Suprapubic skin (tissue), 3 donors: Measurements from ENCODE around the gene FKBP5.

Experiments used
- EP300 ChIP-seq: sonication (generic); formaldehyde crosslinking; IDR thresholded peaks from one replicate; pipeline ENCODE4 v1.6.1; 2017; ENCODE audit warnings: antibody characterized with exemption
- TF ChIP-seq, protein P1 (sequence below), 2 donors: fragments of 200-600 bp in 1 of 2; fragments of 450-650 bp in 1 of 2; sonication (generic) in 1 of 2; IDR thresholded peaks; one replicate each; pipeline ENCODE4 v1.5.1; 2016 to 2019; ENCODE audit warnings: antibody characterized with exemption in 2 of 2, mild to moderate bottlenecking in 1 of 2, moderate library complexity in 1 of 2

DNA sequence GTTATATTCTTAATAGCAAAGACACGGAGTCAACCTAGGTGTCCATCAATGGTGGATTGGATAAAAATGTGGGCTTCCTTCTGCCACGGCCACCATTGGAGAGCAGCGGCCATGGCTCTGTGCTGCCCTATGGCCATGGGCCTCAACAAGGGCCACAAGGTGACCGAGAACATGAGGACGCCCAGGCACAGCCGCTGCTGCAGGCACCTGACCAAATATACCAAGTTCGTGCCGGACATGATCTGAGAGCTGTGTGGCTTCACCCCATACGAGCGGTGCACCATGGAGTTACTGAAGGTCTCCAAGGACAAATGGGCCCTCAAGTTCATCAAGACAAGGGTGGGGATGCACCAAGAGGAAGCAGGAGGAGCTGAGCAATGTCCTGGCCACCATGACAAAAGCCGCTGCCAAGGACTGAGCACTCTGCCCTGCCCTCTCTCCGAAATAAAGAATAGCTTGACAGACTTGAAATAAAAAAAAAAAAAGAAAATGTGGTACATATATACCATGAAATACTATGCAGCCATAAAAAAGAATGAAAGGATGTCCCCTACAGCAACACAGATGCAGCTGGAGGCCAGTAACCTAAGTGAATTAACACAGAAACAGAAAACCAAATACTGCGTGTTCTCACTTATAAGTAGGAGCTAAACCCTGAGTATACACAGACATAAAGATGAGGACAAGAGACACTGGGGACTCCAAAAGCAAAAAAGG, 81.0 kb downstream of the FKBP5 start:
- no peak for TF ChIP-seq EP300
- TF ChIP-seq, protein P1, sequence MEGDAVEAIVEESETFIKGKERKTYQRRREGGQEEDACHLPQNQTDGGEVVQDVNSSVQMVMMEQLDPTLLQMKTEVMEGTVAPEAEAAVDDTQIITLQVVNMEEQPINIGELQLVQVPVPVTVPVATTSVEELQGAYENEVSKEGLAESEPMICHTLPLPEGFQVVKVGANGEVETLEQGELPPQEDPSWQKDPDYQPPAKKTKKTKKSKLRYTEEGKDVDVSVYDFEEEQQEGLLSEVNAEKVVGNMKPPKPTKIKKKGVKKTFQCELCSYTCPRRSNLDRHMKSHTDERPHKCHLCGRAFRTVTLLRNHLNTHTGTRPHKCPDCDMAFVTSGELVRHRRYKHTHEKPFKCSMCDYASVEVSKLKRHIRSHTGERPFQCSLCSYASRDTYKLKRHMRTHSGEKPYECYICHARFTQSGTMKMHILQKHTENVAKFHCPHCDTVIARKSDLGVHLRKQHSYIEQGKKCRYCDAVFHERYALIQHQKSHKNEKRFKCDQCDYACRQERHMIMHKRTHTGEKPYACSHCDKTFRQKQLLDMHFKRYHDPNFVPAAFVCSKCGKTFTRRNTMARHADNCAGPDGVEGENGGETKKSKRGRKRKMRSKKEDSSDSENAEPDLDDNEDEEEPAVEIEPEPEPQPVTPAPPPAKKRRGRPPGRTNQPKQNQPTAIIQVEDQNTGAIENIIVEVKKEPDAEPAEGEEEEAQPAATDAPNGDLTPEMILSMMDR (IDR thresholded peaks at IDR 0.05): no peak
